Thymus (tissue), 11 donors: ENCODE measurements around the gene PML. TPM values are rescaled to one million over a fixed set of nuclear protein-coding genes. Genes with fewer than 3 reads are reported as not detected.

Experiments used
- DNase-seq, 9 donors: peaks; one replicate each; pipeline ENCODE4 v3.0.0-alpha.2; 2013; ENCODE audit warnings: low spot score in 9 of 9, low read depth in 6 of 9, missing footprints in 1 of 9
- H3K27ac ChIP-seq, 2 donors: one replicate each; pipeline ENCODE4 v1.5.1; 2013; ENCODE audit warnings: control low read depth in 1 of 2, low read depth in 1 of 2, low read length in 1 of 2, mild to moderate bottlenecking in 1 of 2, moderate library complexity in 1 of 2
- H3K27me3 ChIP-seq, 2 donors: one replicate each; pipeline ENCODE4 v1.5.1; 2013; ENCODE audit warnings: low read length in 1 of 2; ENCODE audit not compliant: control insufficient read depth in 2 of 2, insufficient read depth in 1 of 2
- H3K36me3 ChIP-seq, 2 donors: one replicate each; pipeline ENCODE4 v1.5.1; 2013; ENCODE audit warnings: low read length in 1 of 2, mild to moderate bottlenecking in 1 of 2, moderate library complexity in 1 of 2; ENCODE audit not compliant: control insufficient read depth in 2 of 2, insufficient read depth in 2 of 2
- H3K4me1 ChIP-seq, 2 donors: one replicate each; pipeline ENCODE4 v1.5.1; 2013; ENCODE audit warnings: low read length in 2 of 2; ENCODE audit not compliant: control insufficient read depth in 2 of 2, insufficient read depth in 2 of 2
- H3K4me3 ChIP-seq, 2 donors: one replicate each; pipeline ENCODE4 v1.5.1; 2013; ENCODE audit warnings: low read length in 2 of 2, control low read depth in 1 of 2, mild to moderate bottlenecking in 1 of 2
- H3K9me3 ChIP-seq, 2 donors: one replicate each; pipeline ENCODE4 v1.5.1; 2013; ENCODE audit warnings: low read length in 1 of 2, mild to moderate bottlenecking in 1 of 2; ENCODE audit not compliant: control insufficient read depth in 2 of 2, insufficient read depth in 1 of 2
- WGBS: extraction: QIAGEN DNeasy Blood & Tissue Kit; methylation state at CpG from one replicate; pipeline ENCODE4 v1.1.7; 2013; 5-methylcytosine and 5-hydroxymethylcytosine counted together
- polyA plus RNA-seq: library from polyadenylated mRNA; stranded (reverse); fragments of 200-250 nt; gene quantifications from one replicate; pipeline ENCODE4 v1.2.3, GENCODE V29; 2013
- total RNA-seq: library from RNA; stranded (reverse); fragments of 120-200 nt; gene quantifications from one replicate; pipeline ENCODE4 v1.2.4, GENCODE V29; 2013
- donor health status: healthy.

The PML gene
- total and polyA plus RNA-seq, 2 donors = 13.0 to 35.7 TPM

- Histone ChIP-seq H3K4me1 (peaks cover 0 to 4% of the 10 kb centered on the region in 2 donors), H3K36me3 (peaks cover 23 to 55% of the 10 kb centered on the region in 2 donors), H3K27me3 (no peaks in the 10 kb centered on the region), H3K4me3 (no peak overlapping the region), H3K27ac (no peak overlapping the region), H3K9me3 (no peaks in the 10 kb centered on the region)
- no peak for DNase-seq
- WGBS = 96% methylated on average over 9 of the region's 9 CpGs
Observed at GRCh38 chr15:74038707-74039655, 44.5 kb downstream of the PML start.

DNA sequence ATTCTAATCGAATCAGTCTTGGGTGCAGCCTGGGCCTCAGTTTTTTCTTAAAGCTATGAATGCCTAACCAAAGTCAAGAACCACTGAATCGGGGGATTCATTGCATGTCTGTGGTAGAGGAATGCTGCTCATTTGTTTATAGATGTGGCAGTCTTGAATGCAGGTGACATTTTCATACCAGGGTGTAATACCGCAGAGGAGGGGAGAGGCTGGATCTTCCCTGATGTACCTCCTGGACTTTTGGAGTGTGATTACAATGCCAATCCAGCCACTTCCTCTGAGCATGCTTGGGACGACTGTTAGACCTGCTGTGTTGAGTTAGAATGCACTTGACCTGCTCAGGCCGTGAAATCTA lies 45.1 kb downstream of the PML start:
- no peak overlapping the region for H3K27ac ChIP-seq
- WGBS = 96% methylated on average over 5 of the region's 5 CpGs

DNA sequence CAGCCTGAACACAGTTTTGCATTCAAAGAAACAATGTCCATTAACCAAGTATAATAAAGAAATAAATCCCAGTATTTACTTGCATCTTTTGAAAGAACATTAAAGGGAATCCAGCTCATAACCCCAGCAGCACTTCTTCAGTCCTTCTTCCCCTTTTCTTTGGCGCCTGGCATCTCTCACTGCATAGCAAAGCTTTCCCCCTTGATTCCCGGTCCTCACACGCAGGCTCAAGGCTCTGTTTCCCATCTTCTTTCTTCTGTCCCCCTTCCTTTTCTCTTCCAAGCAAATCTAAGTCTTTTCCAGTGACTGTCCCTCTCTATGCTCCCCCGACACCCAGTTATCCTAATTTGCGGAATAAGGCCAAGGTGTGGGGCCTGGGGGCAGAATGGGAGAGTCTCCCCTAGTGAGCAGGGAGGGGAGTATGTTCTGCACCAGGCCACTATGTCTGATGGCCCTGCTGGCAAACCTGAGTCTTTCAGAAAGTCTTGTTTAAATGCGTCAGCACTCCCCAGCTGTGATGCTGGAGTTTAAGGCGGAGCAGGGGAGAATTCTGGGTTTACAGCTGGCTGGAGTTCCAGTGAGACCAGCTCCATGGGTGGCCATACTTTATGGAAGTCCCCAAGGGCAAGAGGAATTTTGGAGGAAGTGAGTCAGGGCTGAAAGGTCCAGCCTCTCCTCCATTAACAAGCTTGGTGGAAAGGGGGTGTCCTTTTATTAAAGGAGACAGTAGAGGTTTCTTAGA lies 45.8 kb downstream of the PML start:
- H3K36me3 ChIP-seq = peaks cover 13 to 51% of the 10 kb centered on the region in 2 donors
- WGBS = 97% methylated on average over 7 of the region's 7 CpGs
- no peaks in the 10 kb centered on the region for H3K27me3 ChIP-seq
- H3K27ac ChIP-seq = no peak overlapping the region
- no peak overlapping the region for H3K4me3 ChIP-seq
- DNase-seq = no peak
- H3K9me3 ChIP-seq = no peaks in the 10 kb centered on the region
- H3K4me1 ChIP-seq = peaks cover 0 to 4% of the 10 kb centered on the region in 2 donors

More for the DNA sequence above, 45.1 kb downstream of the PML start:
- no peaks in the 10 kb centered on the region for H3K9me3 ChIP-seq
- H3K4me3 ChIP-seq = no peak overlapping the region
- H3K4me1 ChIP-seq = peaks cover 0 to 4% of the 10 kb centered on the region in 2 donors
- H3K36me3 ChIP-seq = peaks cover 17 to 55% of the 10 kb centered on the region in 2 donors
- H3K27me3 ChIP-seq = no peaks in the 10 kb centered on the region
- DNase-seq = no peak

- H3K4me3 ChIP-seq = no peak overlapping the region
- WGBS = 97% methylated on average over 10 of the region's 10 CpGs
- H3K27me3 ChIP-seq = no peaks in the 10 kb centered on the region
- peaks cover 4 to 40% of the 10 kb centered on the region in 2 donors for H3K36me3 ChIP-seq
- H3K9me3 ChIP-seq = no peaks in the 10 kb centered on the region
- H3K4me1 ChIP-seq = peaks cover 0 to 4% of the 10 kb centered on the region in 2 donors
- H3K27ac ChIP-seq = no peak overlapping the region
- DNase-seq = no peak
Observed at GRCh38 chr15:74041311-74041756, 46.8 kb downstream of the PML start.

DNA sequence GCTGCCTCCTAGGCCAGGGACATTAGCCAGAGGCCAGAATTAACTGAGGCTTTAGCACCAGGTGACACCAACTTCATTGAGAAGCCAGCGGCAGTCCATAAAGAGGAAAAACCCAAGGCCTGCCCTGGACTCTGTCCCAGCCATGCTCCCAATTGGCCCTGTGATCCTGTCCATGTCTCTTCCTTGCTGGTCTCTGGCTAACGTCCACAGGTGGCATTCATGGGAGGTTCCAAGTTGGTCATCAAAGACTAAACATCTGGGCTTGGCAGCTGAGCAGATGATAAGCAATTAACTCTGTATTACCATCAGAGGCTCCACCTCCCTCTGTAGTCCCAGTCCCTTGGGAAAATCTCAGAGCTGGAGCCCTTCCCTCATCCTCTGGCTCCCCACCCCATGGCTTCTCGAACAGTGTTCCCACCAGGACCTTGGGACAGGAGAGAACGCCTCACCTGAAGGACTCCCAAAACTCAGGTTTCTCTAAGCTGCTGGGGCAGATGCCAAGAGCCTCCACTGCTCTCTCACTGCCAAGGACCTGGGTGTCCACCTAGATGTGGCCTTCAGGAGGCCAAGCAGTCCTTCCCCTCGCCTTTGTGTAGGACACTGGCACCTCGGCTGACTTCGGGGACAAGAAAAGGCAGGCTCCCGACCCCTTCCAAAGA lies 47.4 kb downstream of the PML start:
- no peak for DNase-seq
- peaks cover 0 to 35% of the 10 kb centered on the region in 2 donors for H3K36me3 ChIP-seq
- H3K4me1 ChIP-seq = peaks cover 0 to 7% of the 10 kb centered on the region in 2 donors
- 96% methylated on average over 8 of the region's 8 CpGs for WGBS
- no peak overlapping the region for H3K4me3 ChIP-seq
- no peaks in the 10 kb centered on the region for H3K9me3 ChIP-seq
- no peaks in the 10 kb centered on the region for H3K27me3 ChIP-seq
- no peak overlapping the region for H3K27ac ChIP-seq

- 97% methylated on average over 11 of the region's 11 CpGs for WGBS
- Histone ChIP-seq H3K27me3 (no peaks in the 10 kb centered on the region), H3K9me3 (no peaks in the 10 kb centered on the region), H3K4me1 (peaks cover 2 to 11% of the 10 kb centered on the region in 2 donors), H3K4me3 (no peak overlapping the region), H3K27ac (no peak overlapping the region), H3K36me3 (peaks cover 0 to 26% of the 10 kb centered on the region in 2 donors)
- DNase-seq = no peak
Observed at GRCh38 chr15:74042603-74043424, 48.3 kb downstream of the PML start.

DNA sequence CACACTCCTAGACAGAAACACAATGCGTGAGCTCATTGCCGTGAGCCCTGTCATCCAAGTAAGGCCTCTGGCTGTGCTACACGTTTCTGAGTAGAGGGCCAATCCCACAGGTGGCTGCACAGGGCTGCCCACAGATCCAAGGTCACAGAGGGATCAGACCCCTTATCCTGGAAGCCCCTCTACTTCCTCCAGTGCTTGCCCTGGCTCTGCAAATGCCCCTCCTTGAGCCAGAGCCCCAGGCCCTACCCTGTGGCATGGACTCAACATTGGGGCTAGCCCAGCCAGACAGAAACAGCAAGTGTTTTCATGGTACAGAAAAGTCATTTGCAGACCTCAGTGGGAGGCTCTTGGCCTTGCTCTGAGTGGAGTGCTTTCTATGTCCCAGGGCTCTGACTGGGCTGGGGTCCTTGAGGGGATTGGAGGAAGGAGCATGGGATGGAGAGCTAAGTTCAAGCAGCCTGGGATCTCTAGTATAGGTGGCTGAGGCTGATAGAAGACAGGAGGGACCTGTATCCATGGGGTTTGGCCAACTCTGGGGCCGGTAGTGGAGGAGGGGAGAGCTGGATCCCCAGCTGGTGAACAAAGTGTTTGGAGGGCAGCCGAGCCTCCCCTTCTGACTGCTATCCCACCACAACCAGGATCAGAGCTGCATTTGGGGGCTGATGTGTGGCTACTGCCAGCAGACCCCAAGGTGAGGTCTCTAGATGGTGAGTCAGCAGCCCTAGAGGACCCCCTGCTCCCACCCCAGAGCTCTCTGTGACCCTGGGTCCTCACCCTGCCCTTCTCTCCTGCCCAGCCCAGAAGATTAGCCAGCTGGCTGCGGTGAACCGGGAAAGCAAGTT lies 49.1 kb downstream of the PML start:
- 96% methylated on average over 7 of the region's 7 CpGs for whole genome bisulfite sequencing
- DNase-seq = no peak
- H3K27ac ChIP-seq = no peak overlapping the region
- H3K9me3 ChIP-seq = no peaks in the 10 kb centered on the region
- H3K4me1 ChIP-seq = peaks cover 7 to 19% of the 10 kb centered on the region in 2 donors
- no peaks in the 10 kb centered on the region for H3K27me3 ChIP-seq
- H3K4me3 ChIP-seq = no peak overlapping the region
- H3K36me3 ChIP-seq = peaks cover 0 to 25% of the 10 kb centered on the region in 2 donors
